Measurements from ENCODE around the gene ATP9A. TPM values are rescaled to one million over a fixed set of nuclear protein-coding genes. Genes with fewer than 3 reads are reported as not detected.

The ATP9A gene
- total RNA-seq, 1 experiment from 2014 or later: 31.3 TPM

DNA sequence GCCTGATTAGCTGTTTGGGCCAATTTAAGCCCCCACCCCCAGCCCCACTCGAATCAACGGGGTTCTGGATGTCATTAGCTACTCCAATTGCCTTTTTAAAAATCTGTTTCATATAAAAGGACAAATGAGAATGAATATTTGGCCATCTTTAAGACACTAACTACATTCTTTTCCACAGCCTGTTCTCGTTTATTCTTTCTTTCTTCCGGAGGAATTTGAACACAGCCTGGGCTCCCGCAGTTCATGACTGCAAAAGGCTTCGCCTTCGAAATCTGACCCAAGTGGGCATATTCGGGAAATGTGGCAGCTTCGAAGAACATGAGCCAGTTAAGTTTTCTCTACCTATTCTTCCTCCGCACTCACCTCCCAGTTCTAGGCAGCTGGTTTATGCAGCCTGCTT, 176.3 kb downstream of the ATP9A start:
- H3K9me2 ChIP-seq (replicated peaks; ENCODE audit: low read length): no peaks in the 10 kb centered on the region
- ChIA-PET POLR2A (ENCODE audit: unreplicated experiment) (no interaction called here), CTCF (no interaction called here)
- BruUV-seq (replicated peaks): no TSS peak
- intact Hi-C loops (cut with micrococcal nuclease): loop anchor here (10.0 kb wide), 1 partner anchor 607 kb away; no protein-coding TSS in a partner anchor
- H3K4me3 ChIP-seq (ENCODE audit: low read length): no peak overlapping the region
- no peaks in the 10 kb centered on the region for H3K36me3 ChIP-seq (ENCODE audit: low read depth, low read length)
- H3K27me3 ChIP-seq (ENCODE audit: low read length): no peaks in the 10 kb centered on the region
- DNase-seq (no peak), ATAC-seq (no peak)
- no peaks in the 10 kb centered on the region for H3F3A ChIP-seq (ENCODE audit: low read length, unreplicated experiment)
- H3K4me2 ChIP-seq (ENCODE audit: low read length): no peak overlapping the region
- TF ChIP-seq, protein P1, sequence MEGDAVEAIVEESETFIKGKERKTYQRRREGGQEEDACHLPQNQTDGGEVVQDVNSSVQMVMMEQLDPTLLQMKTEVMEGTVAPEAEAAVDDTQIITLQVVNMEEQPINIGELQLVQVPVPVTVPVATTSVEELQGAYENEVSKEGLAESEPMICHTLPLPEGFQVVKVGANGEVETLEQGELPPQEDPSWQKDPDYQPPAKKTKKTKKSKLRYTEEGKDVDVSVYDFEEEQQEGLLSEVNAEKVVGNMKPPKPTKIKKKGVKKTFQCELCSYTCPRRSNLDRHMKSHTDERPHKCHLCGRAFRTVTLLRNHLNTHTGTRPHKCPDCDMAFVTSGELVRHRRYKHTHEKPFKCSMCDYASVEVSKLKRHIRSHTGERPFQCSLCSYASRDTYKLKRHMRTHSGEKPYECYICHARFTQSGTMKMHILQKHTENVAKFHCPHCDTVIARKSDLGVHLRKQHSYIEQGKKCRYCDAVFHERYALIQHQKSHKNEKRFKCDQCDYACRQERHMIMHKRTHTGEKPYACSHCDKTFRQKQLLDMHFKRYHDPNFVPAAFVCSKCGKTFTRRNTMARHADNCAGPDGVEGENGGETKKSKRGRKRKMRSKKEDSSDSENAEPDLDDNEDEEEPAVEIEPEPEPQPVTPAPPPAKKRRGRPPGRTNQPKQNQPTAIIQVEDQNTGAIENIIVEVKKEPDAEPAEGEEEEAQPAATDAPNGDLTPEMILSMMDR (conservative IDR thresholded peaks at IDR 0.05; ENCODE audit: low read depth, low read length): no peak
- TF ChIP-seq EZH2phosphoT487 (IDR thresholded peaks at IDR 0.05; ENCODE audit: borderline replicate concordance, low read length) (no peak), EZH2 (IDR thresholded peaks at IDR 0.05; ENCODE audit: low read length, unreplicated experiment) (no peak)
- no peaks in the 10 kb centered on the region for H4K20me1 ChIP-seq (ENCODE audit: low read length)
- no peaks in the 10 kb centered on the region for H3K79me2 ChIP-seq (ENCODE audit: low read length)
- H3K27ac ChIP-seq (ENCODE audit: low read length): no peak overlapping the region
- H3K9ac ChIP-seq (ENCODE audit: low read length): no peak overlapping the region
- no peak overlapping the region for H2AFZ ChIP-seq (ENCODE audit: low read length)
- no peaks in the 10 kb centered on the region for H3K9me3 ChIP-seq (ENCODE audit: low read length)
- peaks cover 4% of the 10 kb centered on the region; the same call in 1 of the 2 replicates for H3K4me1 ChIP-seq (ENCODE audit: insufficient read depth, low read length)

DNA sequence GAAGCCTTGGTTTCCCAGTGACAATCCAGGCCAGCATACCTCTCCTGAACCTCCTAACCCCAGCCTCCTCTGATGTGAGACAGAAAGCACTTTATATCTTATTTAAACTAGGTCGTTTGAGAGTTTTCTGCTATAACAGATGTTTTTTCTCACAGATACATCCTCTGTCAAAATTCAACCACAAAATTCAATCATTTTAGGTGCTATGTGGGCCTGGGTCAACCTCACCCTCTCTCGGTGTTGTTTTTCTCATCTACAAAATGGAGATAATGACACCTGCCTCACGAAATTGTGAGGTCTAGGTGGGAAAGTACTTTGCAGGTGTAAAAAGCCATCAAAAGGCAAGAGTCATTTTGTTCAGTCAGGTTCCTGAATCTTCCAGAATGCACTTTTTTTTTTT, 179.4 kb downstream of the ATP9A start:
- no peak overlapping the region for H3K4me2 ChIP-seq (ENCODE audit: low read length)
- H3K36me3 ChIP-seq (ENCODE audit: low read depth, low read length): no peaks in the 10 kb centered on the region
- CTCF ChIA-PET: interaction anchor here (0.6 kb wide), 1 partner anchor 596 kb away, joined by 4 read pairs; no protein-coding TSS in a partner anchor
- no peaks in the 10 kb centered on the region for H3K9me3 ChIP-seq (ENCODE audit: low read length)
- H3K4me3 ChIP-seq (ENCODE audit: low read length): no peak overlapping the region
- no peak overlapping the region for H3K27ac ChIP-seq (ENCODE audit: low read length)
- TF ChIP-seq EZH2 (IDR thresholded peaks at IDR 0.05; ENCODE audit: low read length, unreplicated experiment) (no peak), EZH2phosphoT487 (IDR thresholded peaks at IDR 0.05; ENCODE audit: borderline replicate concordance, low read length) (no peak)
- TF ChIP-seq, protein P1 (conservative IDR thresholded peaks at IDR 0.05; ENCODE audit: low read depth, low read length): no peak
- DNase-seq (no peak), ATAC-seq (no peak)
- H3K4me1 ChIP-seq (ENCODE audit: insufficient read depth, low read length): peaks cover 8% of the 10 kb centered on the region
- no peaks in the 10 kb centered on the region for H3K79me2 ChIP-seq (ENCODE audit: low read length)
- intact Hi-C loops (cut with micrococcal nuclease): no loop called here
- no peak overlapping the region for H2AFZ ChIP-seq (ENCODE audit: low read length)
- no peak overlapping the region for H3K9ac ChIP-seq (ENCODE audit: low read length)
- no peaks in the 10 kb centered on the region for H3K9me2 ChIP-seq (replicated peaks; ENCODE audit: low read length)
- POLR2A ChIA-PET (ENCODE audit: unreplicated experiment): no interaction called here
- BruUV-seq (replicated peaks): no TSS peak
- no peaks in the 10 kb centered on the region for H3F3A ChIP-seq (ENCODE audit: low read length, unreplicated experiment)
- H4K20me1 ChIP-seq (ENCODE audit: low read length): no peaks in the 10 kb centered on the region
- no peaks in the 10 kb centered on the region for H3K27me3 ChIP-seq (ENCODE audit: low read length)

DNA sequence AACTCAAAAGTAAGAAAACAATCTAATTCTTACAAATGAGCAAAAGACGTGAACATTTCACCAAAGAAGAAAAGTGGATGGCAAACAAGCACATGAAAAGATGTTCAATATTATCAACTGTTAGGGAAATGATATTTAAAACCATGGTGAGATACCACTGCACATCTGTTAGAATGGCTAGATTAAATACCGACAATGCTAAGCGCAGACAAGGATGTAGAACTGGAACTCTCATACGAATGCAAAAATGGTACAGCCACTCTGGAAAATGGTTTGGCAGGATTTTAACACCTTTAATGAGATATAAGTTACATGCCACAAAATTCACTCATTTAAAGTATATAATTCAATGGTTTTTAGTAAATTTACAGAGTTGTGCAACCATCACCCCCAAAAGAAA, 181.0 kb downstream of the ATP9A start:
- Histone ChIP-seq H3K9me2 (replicated peaks; ENCODE audit: low read length) (no peaks in the 10 kb centered on the region), H3K9me3 (ENCODE audit: low read length) (no peaks in the 10 kb centered on the region), H3K4me2 (ENCODE audit: low read length) (no peak overlapping the region), H3K36me3 (ENCODE audit: low read depth, low read length) (no peaks in the 10 kb centered on the region), H3K9ac (ENCODE audit: low read length) (no peak overlapping the region), H3K27me3 (ENCODE audit: low read length) (no peaks in the 10 kb centered on the region), H3K4me1 (ENCODE audit: insufficient read depth, low read length) (peaks cover 8% of the 10 kb centered on the region), H3K79me2 (ENCODE audit: low read length) (no peaks in the 10 kb centered on the region), H3K27ac (ENCODE audit: low read length) (no peak overlapping the region), H4K20me1 (ENCODE audit: low read length) (no peaks in the 10 kb centered on the region), H3F3A (ENCODE audit: low read length, unreplicated experiment) (no peaks in the 10 kb centered on the region), H3K4me3 (ENCODE audit: low read length) (no peak overlapping the region), H2AFZ (ENCODE audit: low read length) (no peak overlapping the region)
- ChIA-PET CTCF (no interaction called here), POLR2A (ENCODE audit: unreplicated experiment) (no interaction called here)
- intact Hi-C loops (cut with micrococcal nuclease): no loop called here
- DNase-seq (no peak), ATAC-seq (no peak)
- no TSS peak for BruUV-seq (replicated peaks)
- TF ChIP-seq EZH2 (IDR thresholded peaks at IDR 0.05; ENCODE audit: low read length, unreplicated experiment): no peak
- no peak for TF ChIP-seq EZH2phosphoT487 (IDR thresholded peaks at IDR 0.05; ENCODE audit: borderline replicate concordance, low read length)
- TF ChIP-seq, protein P1 (conservative IDR thresholded peaks at IDR 0.05; ENCODE audit: low read depth, low read length): no peak

All from PC-3 (cell line).